ENCODE measurements around the gene MRPS6. TPM values are rescaled to one million over a fixed set of nuclear protein-coding genes. Genes with fewer than 3 reads are reported as not detected.

Gene MRPS6
- total RNA-seq, 4 donors from 2014 or later = 23.9 to 65.8 (median 31.6) TPM

DNA sequence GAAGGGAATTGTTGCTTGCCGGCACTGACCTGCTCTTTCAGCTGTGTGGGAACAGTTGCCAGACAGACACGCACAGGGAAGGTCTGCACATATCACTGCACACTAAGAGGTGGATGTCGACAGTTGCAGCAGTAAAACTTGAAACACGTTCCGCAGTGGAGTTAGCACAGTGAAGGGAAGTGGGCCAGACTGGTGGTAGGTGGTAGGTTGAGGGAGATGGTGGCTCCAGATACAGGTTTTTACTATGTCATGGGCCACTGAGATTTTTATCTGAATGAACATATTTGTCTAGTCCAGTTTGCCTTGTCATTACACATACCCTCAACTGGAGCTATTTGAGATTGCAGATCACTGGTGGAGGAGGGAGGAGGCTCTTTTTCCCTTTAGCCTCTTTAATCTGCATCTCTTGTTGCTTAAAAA lies 13.5 kb downstream of the MRPS6 start:
- intact Hi-C loops (cut with DNase I; ENCODE audit: low total_unique reads) = no loop called here
- H3K4me3 ChIP-seq (ENCODE audit: low read depth, poor library complexity, severe bottlenecking) = no peak overlapping the region
- TF ChIP-seq, protein P1, sequence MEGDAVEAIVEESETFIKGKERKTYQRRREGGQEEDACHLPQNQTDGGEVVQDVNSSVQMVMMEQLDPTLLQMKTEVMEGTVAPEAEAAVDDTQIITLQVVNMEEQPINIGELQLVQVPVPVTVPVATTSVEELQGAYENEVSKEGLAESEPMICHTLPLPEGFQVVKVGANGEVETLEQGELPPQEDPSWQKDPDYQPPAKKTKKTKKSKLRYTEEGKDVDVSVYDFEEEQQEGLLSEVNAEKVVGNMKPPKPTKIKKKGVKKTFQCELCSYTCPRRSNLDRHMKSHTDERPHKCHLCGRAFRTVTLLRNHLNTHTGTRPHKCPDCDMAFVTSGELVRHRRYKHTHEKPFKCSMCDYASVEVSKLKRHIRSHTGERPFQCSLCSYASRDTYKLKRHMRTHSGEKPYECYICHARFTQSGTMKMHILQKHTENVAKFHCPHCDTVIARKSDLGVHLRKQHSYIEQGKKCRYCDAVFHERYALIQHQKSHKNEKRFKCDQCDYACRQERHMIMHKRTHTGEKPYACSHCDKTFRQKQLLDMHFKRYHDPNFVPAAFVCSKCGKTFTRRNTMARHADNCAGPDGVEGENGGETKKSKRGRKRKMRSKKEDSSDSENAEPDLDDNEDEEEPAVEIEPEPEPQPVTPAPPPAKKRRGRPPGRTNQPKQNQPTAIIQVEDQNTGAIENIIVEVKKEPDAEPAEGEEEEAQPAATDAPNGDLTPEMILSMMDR (IDR thresholded peaks at IDR 0.05) = no peak
- TF ChIP-seq POLR2A (IDR thresholded peaks at IDR 0.05) = no peak
- 61 to 68% methylated on average over 5 of the region's 5 CpGs for WGBS, 2 donors
- no peak for DNase-seq (ENCODE audit: low spot score in 2 of 2)

DNA sequence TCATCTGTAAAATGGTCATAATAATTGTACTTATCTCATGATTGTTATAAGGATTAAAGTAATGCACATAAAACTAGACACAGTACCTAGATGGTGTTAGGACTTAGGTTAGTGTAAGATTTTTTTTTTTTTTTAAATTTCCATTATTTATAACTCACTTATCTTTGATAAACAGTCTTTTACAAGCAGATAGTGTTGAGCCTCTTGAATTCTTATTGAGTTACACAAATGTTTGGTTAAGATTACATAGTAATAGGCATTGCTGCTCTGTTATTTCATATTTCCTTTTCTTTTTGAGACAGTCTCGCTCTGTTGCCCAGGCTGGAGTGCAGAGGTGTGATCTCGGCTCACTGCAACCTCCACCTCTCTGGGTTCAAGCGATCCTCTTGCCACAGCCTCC lies 15.4 kb downstream of the MRPS6 start:
- intact Hi-C loops (cut with DNase I; ENCODE audit: low total_unique reads) = no loop called here
- no peak for DNase-seq (ENCODE audit: low spot score in 2 of 2)
- no peak overlapping the region for H3K4me3 ChIP-seq (ENCODE audit: low read depth, poor library complexity, severe bottlenecking)
- no peak for TF ChIP-seq POLR2A (IDR thresholded peaks at IDR 0.05)
- TF ChIP-seq, protein P1 (IDR thresholded peaks at IDR 0.05) = no peak
- 92 to 99% methylated on average over 3 of the region's 3 CpGs for WGBS, 2 donors

- no peak overlapping the region for H3K4me3 ChIP-seq (ENCODE audit: low read depth, poor library complexity, severe bottlenecking)
- 73 to 77% methylated on average over 3 of the region's 4 CpGs for WGBS, 2 donors
- intact Hi-C loops (cut with DNase I; ENCODE audit: low total_unique reads) = no loop called here
- no peak for DNase-seq (ENCODE audit: low spot score in 2 of 2)
- TF ChIP-seq, protein P1 (IDR thresholded peaks at IDR 0.05) = no peak
- TF ChIP-seq POLR2A (IDR thresholded peaks at IDR 0.05) = no peak
These were observed 17.7 kb downstream of the MRPS6 start for GRCh38 chr21:34091032-34091431.

GRCh38 chr21:34091607-34092006 lies 18.2 kb downstream of the MRPS6 start:
- intact Hi-C loops (cut with DNase I; ENCODE audit: low total_unique reads) = no loop called here
- TF ChIP-seq, protein P1 (IDR thresholded peaks at IDR 0.05) = no peak
- TF ChIP-seq POLR2A (IDR thresholded peaks at IDR 0.05) = no peak
- WGBS, 2 donors = 90 to 96% methylated on average over 2 of the region's 2 CpGs
- no peak overlapping the region for H3K4me3 ChIP-seq (ENCODE audit: low read depth, poor library complexity, severe bottlenecking)
- no peak for DNase-seq (ENCODE audit: low spot score in 2 of 2)

GRCh38 chr21:34092262-34092921 lies 19.0 kb downstream of the MRPS6 start:
- no peak for DNase-seq (ENCODE audit: low spot score in 2 of 2)
- TF ChIP-seq, protein P1 (IDR thresholded peaks at IDR 0.05) = no peak
- TF ChIP-seq POLR2A (IDR thresholded peaks at IDR 0.05) = no peak
- intact Hi-C loops (cut with DNase I; ENCODE audit: low total_unique reads) = no loop called here
- H3K4me3 ChIP-seq (ENCODE audit: low read depth, poor library complexity, severe bottlenecking) = no peak overlapping the region
- WGBS, 2 donors = 49 to 53% methylated on average over 6 of the region's 6 CpGs

DNA sequence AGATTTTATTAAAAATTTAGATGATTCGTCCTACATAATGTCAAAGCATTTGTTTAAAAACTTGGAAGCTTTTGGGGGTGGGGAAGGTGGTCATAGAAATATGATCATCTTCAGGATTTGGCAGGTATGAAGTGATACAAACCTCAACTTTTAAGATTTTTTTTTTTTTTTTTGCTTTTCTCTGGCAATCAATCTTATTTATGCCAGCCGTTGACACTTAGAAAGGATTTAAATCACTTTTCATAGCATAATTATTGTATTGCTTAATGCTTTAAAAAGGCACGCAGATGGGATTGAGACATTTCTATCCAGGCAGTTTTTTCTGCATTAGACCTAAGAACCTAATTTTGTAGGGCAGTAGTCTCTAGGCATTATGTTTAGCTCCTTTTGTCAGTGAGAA lies 19.7 kb downstream of the MRPS6 start:
- WGBS, 2 donors = 63 to 67% methylated on average over 3 of the region's 3 CpGs
- no peak overlapping the region for H3K4me3 ChIP-seq (ENCODE audit: low read depth, poor library complexity, severe bottlenecking)
- no peak for DNase-seq (ENCODE audit: low spot score in 2 of 2)
- TF ChIP-seq, protein P1 (IDR thresholded peaks at IDR 0.05) = no peak
- no peak for TF ChIP-seq POLR2A (IDR thresholded peaks at IDR 0.05)
- intact Hi-C loops (cut with DNase I; ENCODE audit: low total_unique reads) = no loop called here
